Measurements from ENCODE around the gene KDM4E.

Gene KDM4E

DNA sequence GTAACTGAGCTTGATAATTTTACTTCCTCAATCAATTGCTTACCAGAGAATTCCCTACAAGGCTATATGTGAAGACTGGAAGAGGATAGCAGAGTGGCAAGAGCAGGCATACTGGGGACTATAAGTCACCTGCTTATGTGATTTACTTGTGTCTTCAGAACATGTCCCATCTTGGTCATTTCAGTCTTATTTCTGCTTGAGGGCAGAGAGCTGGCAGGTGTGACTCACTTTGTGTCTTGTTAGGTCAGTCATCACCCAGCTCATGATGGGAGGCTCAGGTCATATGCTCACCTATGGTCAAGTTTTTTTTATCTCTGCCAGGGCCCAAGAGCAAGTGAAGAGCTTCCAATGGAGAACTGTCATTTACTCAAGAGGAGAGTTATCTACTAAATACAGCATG lies 47.9 kb downstream of the KDM4E start:
- ChIA-PET CTCF (no interaction called here), POLR2A (ENCODE audit: low non-redundant PET) (interaction anchor here (1.0 to 1.4 kb wide), 2 partner anchors 17 to 35 kb away, joined by 3 to 4 read pairs; partner anchors contain the start of gene ENDOD1)
- H3K27ac ChIP-seq, result no peak overlapping the region

DNA sequence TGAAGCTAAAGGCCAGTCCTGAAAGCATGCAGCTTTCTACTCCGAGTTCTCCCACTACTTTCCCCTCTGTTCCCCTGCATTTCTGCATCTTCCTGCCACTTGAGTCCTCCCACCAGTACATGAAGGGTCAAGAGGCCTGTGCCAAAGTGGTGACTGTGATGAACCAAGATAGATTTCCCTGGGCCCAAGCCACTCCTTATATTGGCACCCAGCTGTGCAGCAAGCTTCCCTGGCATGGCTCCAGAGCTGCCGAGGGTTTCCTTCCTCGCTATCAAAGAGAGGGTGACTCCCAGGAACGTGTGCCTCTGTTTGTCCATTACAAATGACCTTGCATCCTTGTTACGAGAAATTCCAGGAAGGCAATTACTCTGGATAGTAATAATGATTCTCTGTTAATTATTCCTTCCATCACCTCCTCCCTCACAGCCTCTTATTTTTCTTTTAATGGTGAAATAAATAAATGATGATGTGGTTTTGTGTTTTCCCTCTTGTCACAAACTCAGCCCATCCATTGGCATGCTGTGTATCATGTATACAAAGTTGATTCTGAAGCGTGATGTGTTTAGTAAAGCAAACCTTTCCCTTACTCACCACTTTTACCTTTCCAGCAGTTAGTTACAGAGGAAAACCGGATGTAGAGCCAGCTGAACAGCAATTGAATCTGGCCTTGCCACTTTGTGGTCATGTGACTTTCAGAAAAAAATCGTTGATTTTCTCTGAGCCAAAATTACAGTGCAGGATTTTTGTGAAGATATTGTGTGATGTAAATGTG lies 49.9 kb downstream of the KDM4E start:
- POLR2A ChIA-PET (ENCODE audit: low non-redundant PET), result no interaction called here
- no peak overlapping the region for H3K27ac ChIP-seq
- DNase-seq (ENCODE audit: low spot score), result no peak
- TF ChIP-seq, protein P1, sequence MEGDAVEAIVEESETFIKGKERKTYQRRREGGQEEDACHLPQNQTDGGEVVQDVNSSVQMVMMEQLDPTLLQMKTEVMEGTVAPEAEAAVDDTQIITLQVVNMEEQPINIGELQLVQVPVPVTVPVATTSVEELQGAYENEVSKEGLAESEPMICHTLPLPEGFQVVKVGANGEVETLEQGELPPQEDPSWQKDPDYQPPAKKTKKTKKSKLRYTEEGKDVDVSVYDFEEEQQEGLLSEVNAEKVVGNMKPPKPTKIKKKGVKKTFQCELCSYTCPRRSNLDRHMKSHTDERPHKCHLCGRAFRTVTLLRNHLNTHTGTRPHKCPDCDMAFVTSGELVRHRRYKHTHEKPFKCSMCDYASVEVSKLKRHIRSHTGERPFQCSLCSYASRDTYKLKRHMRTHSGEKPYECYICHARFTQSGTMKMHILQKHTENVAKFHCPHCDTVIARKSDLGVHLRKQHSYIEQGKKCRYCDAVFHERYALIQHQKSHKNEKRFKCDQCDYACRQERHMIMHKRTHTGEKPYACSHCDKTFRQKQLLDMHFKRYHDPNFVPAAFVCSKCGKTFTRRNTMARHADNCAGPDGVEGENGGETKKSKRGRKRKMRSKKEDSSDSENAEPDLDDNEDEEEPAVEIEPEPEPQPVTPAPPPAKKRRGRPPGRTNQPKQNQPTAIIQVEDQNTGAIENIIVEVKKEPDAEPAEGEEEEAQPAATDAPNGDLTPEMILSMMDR (conservative IDR thresholded peaks at IDR 0.05; ENCODE audit: low read depth), result no peak
- CTCF ChIA-PET, result interaction anchor here (0.5 to 0.6 kb wide), 2 partner anchors 30 to 306 kb away, joined by 3 to 5 read pairs; no protein-coding TSS in a partner anchor

More for the DNA sequence above, 47.9 kb downstream of the KDM4E start:
- DNase-seq (ENCODE audit: low spot score), result no peak
- TF ChIP-seq, protein P1 (conservative IDR thresholded peaks at IDR 0.05; ENCODE audit: low read depth), result no peak

DNA sequence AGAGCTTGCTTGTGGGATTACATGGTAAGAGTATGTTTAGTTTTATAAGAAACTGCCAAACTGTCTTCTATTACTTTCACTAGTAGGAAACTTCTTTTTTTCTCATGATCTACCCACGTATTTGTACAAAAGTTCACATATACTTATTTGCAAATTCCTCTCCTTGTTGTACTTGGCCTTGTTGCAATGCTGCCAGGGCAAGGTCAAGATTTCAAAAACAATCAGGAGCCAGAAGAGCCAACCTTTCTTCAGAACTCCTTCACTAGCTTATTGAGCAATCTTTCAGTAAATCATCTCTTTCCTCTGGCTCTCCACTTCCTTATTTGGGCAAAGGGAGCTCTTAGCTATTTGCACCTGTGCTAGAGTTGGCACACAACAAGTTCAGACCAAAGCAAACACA lies 51.4 kb downstream of the KDM4E start:
- ChIA-PET POLR2A (ENCODE audit: low non-redundant PET) (interaction anchor here (0.6 kb wide), 2 partner anchors 1203 to 1238 kb away, joined by 3 to 5 read pairs; no protein-coding TSS in a partner anchor), CTCF (interaction anchor here (0.6 kb wide), 1 partner anchor 28 kb away, joined by 4 read pairs; no protein-coding TSS in a partner anchor)
- H3K27ac ChIP-seq, result no peak overlapping the region
- peak; percentile 26 for DNase-seq (ENCODE audit: low spot score)
- TF ChIP-seq, protein P1 (conservative IDR thresholded peaks at IDR 0.05; ENCODE audit: low read depth), result no peak

DNA sequence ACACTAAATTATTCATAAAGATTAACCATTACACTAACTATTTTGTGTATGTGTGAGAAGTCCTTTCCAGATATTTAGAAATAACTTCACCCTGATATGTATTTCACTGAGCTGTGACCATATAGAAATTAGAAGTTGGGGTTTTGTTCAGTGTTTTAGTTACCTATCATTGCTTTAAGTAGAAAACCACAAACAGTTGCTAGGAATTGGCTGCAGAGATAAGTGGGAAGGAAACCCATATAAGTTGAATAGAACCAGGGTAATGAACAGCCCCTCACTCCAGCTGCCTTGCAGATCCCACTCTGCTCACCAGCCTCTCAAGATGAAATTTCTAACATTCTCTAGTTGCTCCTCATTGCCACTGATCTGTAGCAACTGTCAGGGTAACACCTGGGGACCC lies 51.9 kb downstream of the KDM4E start:
- DNase-seq (ENCODE audit: low spot score), result no peak
- CTCF ChIA-PET, result interaction anchor here (0.6 kb wide), 1 partner anchor 28 kb away, joined by 4 read pairs; no protein-coding TSS in a partner anchor
- H3K27ac ChIP-seq, result no peak overlapping the region
- TF ChIP-seq, protein P1 (conservative IDR thresholded peaks at IDR 0.05; ENCODE audit: low read depth), result no peak
- POLR2A ChIA-PET (ENCODE audit: low non-redundant PET), result no interaction called here
